ENCODE measurements around the gene DCK. TPM values are rescaled to one million over a fixed set of nuclear protein-coding genes. Genes with fewer than 3 reads are reported as not detected.

DCK gene
- total and polyA plus RNA-seq, 5 experiments from 2014 or later = 61.9 to 100 (median 83.8) TPM

GRCh38 chr4:71069063-71069462, 75.6 kb downstream of the DCK start:
- Mint-ChIP-seq H3K4me1 (peaks cover 0 to 9% (median under 1%) of the 10 kb centered on the region in 4 donors), H3K9me3 (no peaks in the 10 kb centered on the region), H3K36me3 (no peaks in the 10 kb centered on the region), H3K4me3 (no peak overlapping the region), H3K27ac (no peak overlapping the region), H3K27me3 (peaks cover 0 to 8% (median 0%) of the 10 kb centered on the region in 5 donors)
- ATAC-seq (no peak), DNase-seq (no peak)
- POLR2A ChIA-PET = interaction anchor here (0.7 kb wide), 1 partner anchor 951 kb away, joined by 3 read pairs; no protein-coding TSS in a partner anchor

DNA sequence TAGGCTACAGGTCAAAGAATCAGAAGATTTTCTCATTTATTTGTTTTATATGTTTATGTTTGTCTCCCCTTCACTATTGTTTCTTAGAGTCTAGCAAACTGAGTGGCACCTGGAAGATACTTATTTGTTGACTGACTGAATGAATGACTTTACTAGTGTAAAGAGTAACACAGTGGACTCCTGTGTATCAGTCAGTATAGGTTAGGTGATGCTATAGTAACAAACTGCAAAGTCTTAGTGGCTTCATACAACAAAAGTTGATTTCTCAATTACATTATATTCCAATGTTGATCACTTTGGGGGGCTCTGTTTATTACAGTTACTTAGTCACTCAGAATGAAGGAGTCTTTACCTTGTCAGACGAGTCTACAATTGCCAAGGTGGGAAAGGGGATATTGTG, 76.6 kb downstream of the DCK start:
- H3K9me3 Mint-ChIP-seq = no peaks in the 10 kb centered on the region
- no peak overlapping the region for H3K27ac Mint-ChIP-seq
- H3K27me3 Mint-ChIP-seq = peaks cover 0 to 16% (median 4%) of the 10 kb centered on the region in 5 donors
- ATAC-seq (no peak), DNase-seq (no peak)
- POLR2A ChIA-PET = no interaction called here
- H3K36me3 Mint-ChIP-seq = no peaks in the 10 kb centered on the region
- H3K4me1 Mint-ChIP-seq = peaks cover 0 to 10% (median 1%) of the 10 kb centered on the region in 4 donors
- H3K4me3 Mint-ChIP-seq = no peak overlapping the region

DNA sequence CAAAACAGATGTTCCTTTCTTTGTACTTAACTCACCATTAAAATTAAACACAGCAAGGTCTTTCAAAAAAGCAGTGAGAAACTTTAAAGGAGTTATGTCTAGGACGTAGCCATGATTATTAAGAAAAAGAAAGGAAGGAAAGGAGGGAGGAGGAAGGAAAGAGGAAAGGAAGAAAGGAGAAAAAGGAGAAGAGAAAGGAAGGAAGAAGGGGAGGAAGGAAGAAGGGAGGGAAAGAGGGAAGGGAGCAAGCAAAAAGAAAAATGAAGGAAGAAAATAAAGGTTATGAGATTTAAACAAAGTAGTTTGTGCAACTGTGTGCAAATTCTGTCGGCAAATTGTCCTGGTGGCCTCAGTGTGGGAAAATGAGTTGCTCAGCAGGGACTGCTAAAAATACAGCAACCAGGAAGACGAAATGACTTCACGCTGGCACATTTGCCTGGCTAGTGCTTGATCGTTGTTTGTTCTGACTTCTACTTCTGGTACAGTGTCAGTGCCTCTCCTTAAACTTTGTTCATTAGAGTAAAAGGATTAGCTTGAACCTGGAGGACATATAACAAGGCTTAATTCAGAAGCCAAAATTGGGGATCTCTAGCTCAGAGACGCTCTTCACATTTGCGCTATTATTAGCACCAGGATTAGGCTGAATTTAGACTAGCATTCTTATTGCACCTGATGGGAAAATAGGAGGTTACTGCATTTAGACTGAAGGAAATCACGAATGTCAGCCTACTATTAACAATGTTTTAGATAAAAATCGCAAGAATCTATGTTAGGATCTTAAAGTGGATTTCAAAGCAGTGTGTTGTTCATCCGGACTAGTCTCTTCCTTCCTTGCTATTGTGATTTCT, 81.2 kb downstream of the DCK start:
- no peak overlapping the region for H3K4me3 Mint-ChIP-seq

More for the DNA sequence above, 81.2 kb downstream of the DCK start:
- ATAC-seq (no peak), DNase-seq (no peak)
- POLR2A ChIA-PET = no interaction called here
- Mint-ChIP-seq H3K4me1 (peaks cover 0 to 2% (median under 1%) of the 10 kb centered on the region in 4 donors), H3K27ac (peak overlapping the region in 1 of 10 donors; percentile 80), H3K9me3 (no peaks in the 10 kb centered on the region), H3K36me3 (no peaks in the 10 kb centered on the region), H3K27me3 (peaks cover 4 to 16% (median 10%) of the 10 kb centered on the region in 5 donors)

Other genes starting within 250 kb of the DCK start
- gene GRSF1, start 153.8 kb upstream of the DCK start, total RNA-seq = 10 to 100 TPM; 57.5 to 59.5 TPM
- gene GRSF1, start 153.8 kb upstream of the DCK start, polyA plus RNA-seq = 10 to 100 TPM; 71.8 to 96.6 (median 84.4) TPM
- 10 to 100 TPM; 14.6 to 16.0 TPM for gene MOB1B, start 91.3 kb upstream of the DCK start, total RNA-seq
- 1 to 10 TPM; 1.6 to 2.0 (median 1.8) TPM for gene MOB1B, start 91.3 kb upstream of the DCK start, polyA plus RNA-seq

All from naive thymus-derived CD8-positive, alpha-beta T cell (primary cell).